Loucy (cell line): ENCODE data around the gene OR5B3.

Experiments used
- CTCF ChIP-seq: fragments of 200-600 bp; sonication (generic); conservative IDR thresholded peaks from 2 replicates; pipeline ENCODE4 v1.5.1; 2014; ENCODE audit warnings: mild to moderate bottlenecking, antibody characterized with exemption, low read length
- EZH2phosphoT487 ChIP-seq: fragments of 200-600 bp; IDR thresholded peaks from 2 replicates; pipeline ENCODE4 v1.6.1; 2018; ENCODE audit warnings: antibody characterized with exemption, mild to moderate bottlenecking, moderate library complexity, borderline replicate concordance

- TF ChIP-seq CTCF, result no peak
- TF ChIP-seq EZH2phosphoT487, result no peak
These were observed 47.7 kb downstream of the OR5B3 start, which contains the start of gene OR5B17 for GRCh38 chr11:58358969-58359368.
